HuH-7.5 (cell line): Measurements from ENCODE around the gene CSNK1G3.

ENCODE experiments used
- DNase-seq: peaks from one replicate; pipeline ENCODE4 v3.0.0; 2011; ENCODE audit warnings: low spot score

Gene CSNK1G3

GRCh38 chr5:123514615-123515355 is 2.8 kb downstream of the CSNK1G3 start:
- no peak for DNase-seq

GRCh38 chr5:123515904-123516303 is 3.9 kb downstream of the CSNK1G3 start:
- no peak for DNase-seq

- DNase-seq, result no peak
Measured at GRCh38 chr5:123517476-123517875, 5.5 kb downstream of the CSNK1G3 start.

- DNase-seq, result no peak
Measured at GRCh38 chr5:123518111-123518510, 6.1 kb downstream of the CSNK1G3 start.

GRCh38 chr5:123520677-123521247 is 8.8 kb downstream of the CSNK1G3 start:
- no peak for DNase-seq

- DNase-seq, result no peak
Measured at GRCh38 chr5:123524146-123524545, 12.2 kb downstream of the CSNK1G3 start.

GRCh38 chr5:123527190-123527589 is 15.2 kb downstream of the CSNK1G3 start:
- no peak for DNase-seq

- no peak for DNase-seq
Measured at GRCh38 chr5:123528065-123528464, 16.1 kb downstream of the CSNK1G3 start.

GRCh38 chr5:123528878-123529277 is 16.9 kb downstream of the CSNK1G3 start:
- no peak for DNase-seq

- no peak for DNase-seq
Measured at GRCh38 chr5:123530728-123531127, 18.8 kb downstream of the CSNK1G3 start.

- no peak for DNase-seq
Measured at GRCh38 chr5:123535648-123536047, 23.7 kb downstream of the CSNK1G3 start.

- DNase-seq, result no peak
Measured at GRCh38 chr5:123537256-123537655, 25.3 kb downstream of the CSNK1G3 start.

- DNase-seq, result no peak
Measured at GRCh38 chr5:123537845-123538244, 25.9 kb downstream of the CSNK1G3 start.

- DNase-seq, result no peak
Measured at GRCh38 chr5:123538670-123539459, 26.9 kb downstream of the CSNK1G3 start.

GRCh38 chr5:123540534-123540933 is 28.6 kb downstream of the CSNK1G3 start:
- no peak for DNase-seq

- DNase-seq, result no peak
Measured at GRCh38 chr5:123543438-123543837, 31.5 kb downstream of the CSNK1G3 start.

- DNase-seq, result no peak
Measured at GRCh38 chr5:123545506-123545905, 33.5 kb downstream of the CSNK1G3 start.

- no peak for DNase-seq
Measured at GRCh38 chr5:123546657-123547056, 34.7 kb downstream of the CSNK1G3 start.

GRCh38 chr5:123549256-123549904 is 37.4 kb downstream of the CSNK1G3 start:
- no peak for DNase-seq

- no peak for DNase-seq
Measured at GRCh38 chr5:123554601-123555000, 42.6 kb downstream of the CSNK1G3 start.

GRCh38 chr5:123557907-123558306 is 45.9 kb downstream of the CSNK1G3 start:
- no peak for DNase-seq

GRCh38 chr5:123558762-123559433 is 46.9 kb downstream of the CSNK1G3 start:
- no peak for DNase-seq
